ENCODE data around the gene EIF4EBP2.

DNA sequence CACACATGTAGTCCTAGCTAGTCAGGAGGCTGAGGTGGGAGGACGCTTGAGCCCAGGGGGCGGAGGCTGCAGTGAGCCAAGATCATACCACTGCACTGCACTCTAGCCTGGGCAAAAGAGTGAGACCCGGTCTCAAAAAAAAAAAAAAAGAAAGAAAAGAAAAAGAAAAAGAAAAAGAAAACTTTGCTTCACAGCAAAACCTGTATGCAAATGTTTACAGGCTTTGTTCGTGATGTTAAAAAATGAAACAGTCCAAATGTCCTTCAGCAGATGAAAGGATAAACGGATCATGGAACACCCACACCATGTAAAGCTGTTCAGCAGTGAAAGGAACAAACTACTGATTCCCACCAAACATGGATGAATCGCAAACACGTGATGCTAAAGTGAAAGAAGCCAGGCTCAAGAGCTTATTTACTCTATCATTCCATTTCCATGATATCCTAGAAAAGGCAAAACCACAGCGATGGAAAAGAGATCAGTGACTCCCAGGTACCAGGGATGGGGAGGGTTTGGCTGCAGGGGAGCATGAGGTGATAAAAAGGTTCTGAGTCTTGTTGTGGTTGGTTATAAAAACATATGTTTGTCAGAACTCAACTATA is 36.6 kb upstream of the EIF4EBP2 start:
- TF ChIP-seq, protein P1, sequence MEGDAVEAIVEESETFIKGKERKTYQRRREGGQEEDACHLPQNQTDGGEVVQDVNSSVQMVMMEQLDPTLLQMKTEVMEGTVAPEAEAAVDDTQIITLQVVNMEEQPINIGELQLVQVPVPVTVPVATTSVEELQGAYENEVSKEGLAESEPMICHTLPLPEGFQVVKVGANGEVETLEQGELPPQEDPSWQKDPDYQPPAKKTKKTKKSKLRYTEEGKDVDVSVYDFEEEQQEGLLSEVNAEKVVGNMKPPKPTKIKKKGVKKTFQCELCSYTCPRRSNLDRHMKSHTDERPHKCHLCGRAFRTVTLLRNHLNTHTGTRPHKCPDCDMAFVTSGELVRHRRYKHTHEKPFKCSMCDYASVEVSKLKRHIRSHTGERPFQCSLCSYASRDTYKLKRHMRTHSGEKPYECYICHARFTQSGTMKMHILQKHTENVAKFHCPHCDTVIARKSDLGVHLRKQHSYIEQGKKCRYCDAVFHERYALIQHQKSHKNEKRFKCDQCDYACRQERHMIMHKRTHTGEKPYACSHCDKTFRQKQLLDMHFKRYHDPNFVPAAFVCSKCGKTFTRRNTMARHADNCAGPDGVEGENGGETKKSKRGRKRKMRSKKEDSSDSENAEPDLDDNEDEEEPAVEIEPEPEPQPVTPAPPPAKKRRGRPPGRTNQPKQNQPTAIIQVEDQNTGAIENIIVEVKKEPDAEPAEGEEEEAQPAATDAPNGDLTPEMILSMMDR (conservative IDR thresholded peaks at IDR 0.05; ENCODE audit: low read depth, low read length): no peak
- no peak for TF ChIP-seq EZH2 (IDR thresholded peaks at IDR 0.05; ENCODE audit: borderline replicate concordance, low read depth, low read length, poor library complexity, severe bottlenecking)

All from A673 (cell line).